Retinal pigment epithelial cell (primary cell): ENCODE measurements around the gene PTPRN2.

Source experiments
- DNase-seq: peaks from one replicate; pipeline ENCODE4 v3.0.0-alpha.2; 2010; ENCODE audit warnings: low read depth
- H3K4me3 ChIP-seq: 2 replicates; pipeline ENCODE4 v1.5.1; 2011; ENCODE audit warnings: mild to moderate bottlenecking, low read length, control low read depth, moderate library complexity
- TF ChIP-seq, protein P1 (sequence below): conservative IDR thresholded peaks from 2 replicates; pipeline ENCODE4 v1.5.1; 2011; ENCODE audit warnings: low read depth, low read length, control low read depth, inconsistent platforms

PTPRN2 gene

DNA sequence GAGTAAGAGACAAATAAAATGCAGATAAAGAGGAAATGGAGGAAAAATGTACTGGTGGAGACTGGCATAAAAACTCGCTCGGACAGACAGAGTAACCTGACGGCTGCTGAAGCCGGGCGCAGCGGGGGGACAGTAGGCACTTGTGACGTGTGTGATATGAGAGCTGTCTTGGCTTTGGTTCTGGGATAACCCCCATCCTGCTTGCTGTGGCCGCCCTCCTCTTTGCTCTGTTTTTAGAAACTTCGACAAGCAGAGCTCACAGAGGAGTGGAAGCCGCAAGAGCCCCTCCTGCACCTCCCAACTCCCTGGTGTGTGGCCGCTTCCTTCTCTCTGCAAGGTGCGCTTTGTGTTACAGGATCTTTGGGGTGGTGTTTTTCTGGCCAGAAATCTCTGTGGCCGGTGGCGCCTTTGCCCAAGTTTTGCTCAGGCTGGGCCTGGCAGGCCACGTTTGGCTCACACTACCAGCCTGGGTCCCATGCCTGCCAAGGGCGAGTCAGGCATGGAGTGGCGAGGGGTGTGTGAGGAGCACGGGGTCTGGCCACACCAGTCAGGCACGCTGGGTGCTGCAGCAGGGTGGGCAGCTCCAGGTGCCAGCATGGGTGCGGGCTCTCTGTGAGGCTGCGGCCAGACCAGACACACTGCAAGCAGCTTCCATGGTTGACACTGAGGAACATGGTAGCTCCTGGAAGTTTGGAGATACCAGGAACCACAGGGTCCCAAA, 982.8 kb downstream of the PTPRN2 start:
- no peak for DNase-seq
- no peak overlapping the region for H3K4me3 ChIP-seq
- TF ChIP-seq, protein P1, sequence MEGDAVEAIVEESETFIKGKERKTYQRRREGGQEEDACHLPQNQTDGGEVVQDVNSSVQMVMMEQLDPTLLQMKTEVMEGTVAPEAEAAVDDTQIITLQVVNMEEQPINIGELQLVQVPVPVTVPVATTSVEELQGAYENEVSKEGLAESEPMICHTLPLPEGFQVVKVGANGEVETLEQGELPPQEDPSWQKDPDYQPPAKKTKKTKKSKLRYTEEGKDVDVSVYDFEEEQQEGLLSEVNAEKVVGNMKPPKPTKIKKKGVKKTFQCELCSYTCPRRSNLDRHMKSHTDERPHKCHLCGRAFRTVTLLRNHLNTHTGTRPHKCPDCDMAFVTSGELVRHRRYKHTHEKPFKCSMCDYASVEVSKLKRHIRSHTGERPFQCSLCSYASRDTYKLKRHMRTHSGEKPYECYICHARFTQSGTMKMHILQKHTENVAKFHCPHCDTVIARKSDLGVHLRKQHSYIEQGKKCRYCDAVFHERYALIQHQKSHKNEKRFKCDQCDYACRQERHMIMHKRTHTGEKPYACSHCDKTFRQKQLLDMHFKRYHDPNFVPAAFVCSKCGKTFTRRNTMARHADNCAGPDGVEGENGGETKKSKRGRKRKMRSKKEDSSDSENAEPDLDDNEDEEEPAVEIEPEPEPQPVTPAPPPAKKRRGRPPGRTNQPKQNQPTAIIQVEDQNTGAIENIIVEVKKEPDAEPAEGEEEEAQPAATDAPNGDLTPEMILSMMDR = no peak

DNA sequence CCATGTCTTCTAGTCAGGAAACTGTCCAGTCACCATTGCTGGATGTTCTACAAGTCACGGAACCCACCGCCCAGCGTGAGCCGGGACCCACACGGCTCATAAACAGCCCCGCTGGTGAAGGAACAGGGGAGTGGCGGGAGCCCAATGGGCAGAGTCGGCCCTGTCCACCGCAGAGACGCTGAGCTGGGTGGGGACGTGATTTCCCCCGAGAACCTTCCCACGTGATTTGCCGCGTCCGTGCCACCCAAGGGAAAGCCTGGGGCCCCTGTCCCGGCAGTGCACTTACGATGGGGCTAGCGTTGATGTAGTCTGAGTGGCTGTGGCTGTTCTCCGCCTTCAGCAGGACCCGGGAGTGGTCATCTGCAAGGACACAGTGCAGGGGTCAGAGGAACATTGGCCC, 983.9 kb downstream of the PTPRN2 start:
- TF ChIP-seq, protein P1 = no peak
- H3K4me3 ChIP-seq = no peak overlapping the region
- no peak for DNase-seq

DNA sequence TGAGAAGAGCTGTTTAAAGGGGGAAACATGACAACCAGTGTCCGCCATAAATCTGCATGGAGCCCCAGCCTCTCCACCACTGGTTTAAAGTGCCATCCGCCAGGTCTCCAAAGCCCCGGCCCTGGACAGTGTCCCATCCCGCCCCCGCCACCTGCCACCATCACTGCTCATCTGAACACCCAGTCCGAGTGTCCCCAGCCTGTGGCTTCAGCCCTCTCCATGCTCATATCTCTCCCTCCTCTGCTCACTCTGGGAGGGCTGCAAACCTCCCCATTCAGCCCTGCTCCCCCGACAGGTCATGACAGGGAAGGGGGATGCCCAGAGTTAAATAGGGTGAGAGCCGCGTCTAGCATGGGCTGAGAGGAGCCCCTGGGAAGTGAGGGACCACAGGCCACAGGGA, 984.6 kb downstream of the PTPRN2 start:
- no peak overlapping the region for H3K4me3 ChIP-seq
- TF ChIP-seq, protein P1 = no peak
- DNase-seq = no peak

DNA sequence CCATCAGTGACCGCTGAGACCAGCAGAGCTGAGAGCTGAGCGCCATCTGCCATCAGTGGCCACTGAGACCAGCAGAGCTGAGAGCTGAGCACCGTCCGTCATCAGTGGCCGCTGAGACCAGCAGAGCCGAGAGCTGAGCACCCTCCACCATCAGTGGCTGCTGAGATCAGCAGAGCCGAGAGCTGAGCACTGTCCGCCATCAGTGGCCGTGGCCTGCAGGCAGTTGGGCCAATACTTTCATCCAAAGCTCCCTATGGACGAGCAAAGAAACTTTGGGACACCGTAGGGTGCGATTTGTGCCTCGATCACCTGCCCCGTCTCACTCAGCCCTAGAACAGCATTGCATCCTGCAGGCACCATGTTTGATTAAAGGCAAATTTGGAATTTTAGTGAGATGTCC, 985.0 kb downstream of the PTPRN2 start:
- DNase-seq = no peak
- H3K4me3 ChIP-seq = no peak overlapping the region
- TF ChIP-seq, protein P1 = no peak

DNA sequence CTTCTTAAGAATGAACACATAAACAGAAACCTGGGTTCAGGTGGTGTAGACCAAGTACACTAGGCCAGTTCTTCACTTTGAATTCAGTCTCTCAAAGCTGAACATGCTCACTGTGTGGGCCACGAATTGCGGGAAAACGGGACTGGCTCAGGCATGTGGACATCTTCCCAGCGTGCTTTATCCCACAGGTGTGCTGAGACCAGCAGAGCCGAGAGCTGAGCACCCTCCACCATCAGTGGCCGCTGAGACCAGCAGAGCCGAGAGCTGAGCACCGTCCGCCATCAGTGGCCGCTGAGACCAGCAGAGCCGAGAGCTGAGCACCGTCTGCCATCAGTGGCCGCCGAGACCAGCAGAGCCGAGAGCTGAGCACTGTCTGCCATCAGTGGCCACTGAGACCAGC, 985.5 kb downstream of the PTPRN2 start:
- no peak for DNase-seq
- TF ChIP-seq, protein P1 = no peak
- no peak overlapping the region for H3K4me3 ChIP-seq

DNA sequence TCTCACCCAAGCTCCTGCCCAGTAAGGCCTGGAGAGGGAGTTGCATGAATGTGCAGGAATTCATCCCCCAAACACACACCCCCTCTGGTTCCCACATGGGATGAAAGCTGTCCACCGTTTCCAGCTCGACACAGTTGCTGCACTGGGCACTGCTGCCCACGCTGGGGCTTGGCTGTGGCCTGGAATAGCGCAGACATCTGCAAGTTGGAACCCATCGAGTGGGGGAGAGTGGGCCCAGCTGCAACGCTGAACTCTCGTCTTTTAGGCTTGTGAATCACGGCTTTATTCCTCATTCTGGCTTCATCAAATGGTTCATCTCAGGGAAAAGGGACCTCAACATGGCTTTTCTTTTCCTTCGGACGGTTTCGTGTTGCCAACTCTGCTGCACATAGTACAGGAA, 986.1 kb downstream of the PTPRN2 start:
- TF ChIP-seq, protein P1 = no peak
- H3K4me3 ChIP-seq = no peak overlapping the region
- DNase-seq = no peak

DNA sequence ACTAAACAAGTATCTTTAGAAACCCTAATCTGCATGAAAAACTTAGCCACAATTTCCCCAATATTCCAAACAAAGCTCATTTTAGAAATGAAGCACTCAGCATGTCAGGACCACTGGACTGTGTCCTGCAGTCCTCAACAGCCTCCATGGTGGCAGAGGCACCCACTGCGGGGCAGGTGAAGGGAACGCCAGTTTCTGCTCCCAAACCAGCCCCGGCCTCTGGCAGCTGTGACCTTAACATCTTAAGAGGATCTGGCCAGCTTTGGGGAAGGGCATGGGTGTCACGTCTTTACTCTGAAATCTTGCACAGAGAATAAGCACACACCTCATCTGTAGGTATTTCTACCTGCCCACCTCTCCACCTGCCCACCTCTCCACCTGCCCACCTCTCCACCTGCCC, 988.1 kb downstream of the PTPRN2 start:
- TF ChIP-seq, protein P1 = no peak
- no peak overlapping the region for H3K4me3 ChIP-seq
- DNase-seq = no peak
